AG04450 (cell line): ENCODE data around the gene DLG5. TPM values are rescaled to one million over a fixed set of nuclear protein-coding genes. Genes with fewer than 3 reads are reported as not detected.
A peak's percentile ranks its signal among the peaks of the same experiment; 100 is the strongest.

Experiments used
- CTCF ChIA-PET: fragments of 300-600, 350-600 bp; formaldehyde crosslinking; extraction: SDS; loops from one replicate; lab custom pipeline; 2022; ENCODE audit warnings: antibody characterized with exemption, inconsistent platforms; lab: Charles Lee
- POLR2A ChIA-PET: fragments of 350-600 bp; formaldehyde crosslinking; extraction: SDS; loops from one replicate; lab custom pipeline; 2021; ENCODE audit warnings: antibody characterized with exemption, inconsistent platforms; lab: Yijun Ruan, JAX
- DNase-seq: peaks from one replicate; pipeline ENCODE4 v3.0.0-alpha.2; 2011; ENCODE audit warnings: low read depth, low spot score
- H3K27ac ChIP-seq: one replicate; pipeline ENCODE4 v1.5.1; 2012; ENCODE audit warnings: low read depth, low read length, control low read depth
- H3K27me3 ChIP-seq: one replicate; pipeline ENCODE4 v1.6.0; 2012; ENCODE audit warnings: low read length; ENCODE audit not compliant: control insufficient read depth, insufficient read depth
- H3K4me3 ChIP-seq: 2 replicates; pipeline ENCODE4 v1.5.1; 2011; ENCODE audit warnings: mild to moderate bottlenecking, low read depth, low read length, control low read depth
- H3K9me3 ChIP-seq: 2 replicates; pipeline ENCODE4 v1.5.1; 2012; ENCODE audit warnings: low read length; ENCODE audit not compliant: control insufficient read depth, insufficient read depth
- polyA plus RNA-seq: library from polyadenylated mRNA; depleted of rRNA; stranded (reverse); fragments of >200 nt; gene quantifications from 2 replicates; pipeline ENCODE4 v1.2.3, GENCODE V29; 2011
- TF ChIP-seq, protein P1 (sequence below): IDR thresholded peaks from 2 replicates; pipeline ENCODE4 v1.5.1; 2011; ENCODE audit warnings: low read depth, low read length, control low read depth, inconsistent platforms

The DLG5 gene
- polyA plus RNA-seq, 1 experiment: 16.3 TPM

DNA sequence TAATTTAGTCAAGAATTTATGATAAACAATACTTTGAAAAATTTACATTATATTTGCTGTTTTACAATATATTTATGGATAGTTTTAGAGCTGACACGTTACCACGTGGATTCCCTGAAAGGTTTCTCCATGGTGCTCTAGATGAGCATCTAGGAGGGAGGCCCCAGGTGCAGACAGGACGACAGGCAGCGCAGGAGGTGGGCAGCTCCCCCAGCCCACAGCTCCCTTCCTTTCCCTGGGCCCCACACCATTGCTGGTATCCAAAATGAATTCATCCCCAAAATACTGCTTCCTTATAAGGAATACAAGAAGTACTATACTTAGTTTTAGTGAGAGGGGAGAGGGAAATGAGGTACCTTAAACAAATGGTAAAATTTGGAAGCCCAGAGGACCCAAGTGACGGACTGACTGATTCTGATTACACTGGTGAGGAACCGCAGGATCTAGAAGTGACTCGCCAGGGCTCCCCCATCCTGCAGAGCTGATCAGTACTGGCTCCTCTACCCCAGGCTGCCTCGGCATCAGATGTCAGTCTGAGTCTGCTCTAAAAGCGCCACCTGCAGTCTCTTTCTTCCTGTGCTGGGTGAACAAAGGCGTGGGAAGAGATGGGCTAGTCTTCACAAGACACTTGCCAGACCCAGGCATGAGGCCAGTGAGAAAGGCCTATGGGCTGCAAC lies 89.2 kb downstream of the DLG5 start:
- Histone ChIP-seq H3K27ac (peak overlapping the region; percentile 11), H3K4me3 (no peak overlapping the region), H3K9me3 (no peaks in the 10 kb centered on the region; the same call in 1 of the 2 replicates), H3K27me3 (no peaks in the 10 kb centered on the region)
- TF ChIP-seq, protein P1, sequence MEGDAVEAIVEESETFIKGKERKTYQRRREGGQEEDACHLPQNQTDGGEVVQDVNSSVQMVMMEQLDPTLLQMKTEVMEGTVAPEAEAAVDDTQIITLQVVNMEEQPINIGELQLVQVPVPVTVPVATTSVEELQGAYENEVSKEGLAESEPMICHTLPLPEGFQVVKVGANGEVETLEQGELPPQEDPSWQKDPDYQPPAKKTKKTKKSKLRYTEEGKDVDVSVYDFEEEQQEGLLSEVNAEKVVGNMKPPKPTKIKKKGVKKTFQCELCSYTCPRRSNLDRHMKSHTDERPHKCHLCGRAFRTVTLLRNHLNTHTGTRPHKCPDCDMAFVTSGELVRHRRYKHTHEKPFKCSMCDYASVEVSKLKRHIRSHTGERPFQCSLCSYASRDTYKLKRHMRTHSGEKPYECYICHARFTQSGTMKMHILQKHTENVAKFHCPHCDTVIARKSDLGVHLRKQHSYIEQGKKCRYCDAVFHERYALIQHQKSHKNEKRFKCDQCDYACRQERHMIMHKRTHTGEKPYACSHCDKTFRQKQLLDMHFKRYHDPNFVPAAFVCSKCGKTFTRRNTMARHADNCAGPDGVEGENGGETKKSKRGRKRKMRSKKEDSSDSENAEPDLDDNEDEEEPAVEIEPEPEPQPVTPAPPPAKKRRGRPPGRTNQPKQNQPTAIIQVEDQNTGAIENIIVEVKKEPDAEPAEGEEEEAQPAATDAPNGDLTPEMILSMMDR: peak; percentile 41
- POLR2A ChIA-PET: no interaction called here
- peak; percentile 41 for DNase-seq
- CTCF ChIA-PET: interaction anchor here (0.6 to 1.6 kb wide), 4 partner anchors 10 to 82 kb away, joined by 5 to 7 read pairs (median 6); no protein-coding TSS in a partner anchor

DNA sequence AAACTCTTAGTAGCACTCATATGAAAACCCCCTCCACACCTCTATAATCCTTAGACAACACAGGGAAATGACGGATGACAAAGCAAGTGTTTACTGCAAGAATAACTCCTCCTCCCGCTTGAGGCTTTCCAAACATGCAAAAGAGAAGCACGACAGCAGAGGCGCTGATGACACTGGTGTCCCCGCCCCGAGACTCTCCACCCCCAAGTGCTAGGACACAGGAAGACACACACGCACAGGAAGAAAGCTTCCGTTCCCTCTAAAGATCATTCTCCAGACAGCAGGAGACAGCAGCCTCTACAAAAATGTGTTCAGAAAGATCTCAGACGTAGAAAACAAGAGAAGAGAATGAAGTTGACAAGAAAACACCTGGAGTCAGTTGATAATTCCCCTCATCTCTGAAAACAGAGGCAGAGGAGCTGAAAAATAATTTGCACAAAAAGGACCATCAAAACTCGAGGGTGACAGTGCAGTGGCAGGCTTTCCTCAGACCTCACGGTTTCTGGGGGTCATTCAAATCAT lies 90.2 kb downstream of the DLG5 start:
- ChIA-PET CTCF (interaction anchor here (0.6 to 1.6 kb wide), 3 partner anchors 11 to 15 kb away, joined by 5 to 7 read pairs (median 6); no protein-coding TSS in a partner anchor), POLR2A (no interaction called here)
- DNase-seq: no peak

DNA sequence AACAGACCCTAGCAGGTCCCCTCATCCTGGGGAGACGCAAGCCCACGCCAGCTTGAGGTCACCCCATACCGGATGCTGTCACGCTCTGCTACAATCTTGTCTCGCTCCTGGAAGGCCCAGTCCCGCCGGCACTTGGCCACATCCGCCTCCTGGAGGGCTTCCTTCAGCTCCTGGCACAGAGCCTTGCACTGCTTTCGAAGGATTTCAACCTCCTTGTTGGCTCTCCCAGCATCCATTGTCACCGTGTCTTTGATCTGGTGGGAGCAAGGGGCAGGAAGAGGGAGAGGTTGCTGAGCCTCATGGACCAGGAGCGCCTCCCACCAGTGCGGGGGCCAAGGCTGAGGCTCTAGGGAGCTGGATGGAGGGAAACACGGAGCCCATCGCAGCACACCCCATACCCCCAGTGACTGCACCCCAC lies 90.9 kb downstream of the DLG5 start:
- Histone ChIP-seq H3K27ac (no peak overlapping the region), H3K4me3 (no peak overlapping the region), H3K9me3 (no peaks in the 10 kb centered on the region; the same call in 1 of the 2 replicates), H3K27me3 (no peaks in the 10 kb centered on the region)
- ChIA-PET POLR2A (no interaction called here), CTCF (no interaction called here)
- TF ChIP-seq, protein P1: no peak
- no peak for DNase-seq

More for the DNA sequence above, 90.2 kb downstream of the DLG5 start:
- TF ChIP-seq, protein P1: no peak
- Histone ChIP-seq H3K9me3 (no peaks in the 10 kb centered on the region; the same call in 1 of the 2 replicates), H3K27ac (no peak overlapping the region), H3K27me3 (no peaks in the 10 kb centered on the region), H3K4me3 (no peak overlapping the region)

DNA sequence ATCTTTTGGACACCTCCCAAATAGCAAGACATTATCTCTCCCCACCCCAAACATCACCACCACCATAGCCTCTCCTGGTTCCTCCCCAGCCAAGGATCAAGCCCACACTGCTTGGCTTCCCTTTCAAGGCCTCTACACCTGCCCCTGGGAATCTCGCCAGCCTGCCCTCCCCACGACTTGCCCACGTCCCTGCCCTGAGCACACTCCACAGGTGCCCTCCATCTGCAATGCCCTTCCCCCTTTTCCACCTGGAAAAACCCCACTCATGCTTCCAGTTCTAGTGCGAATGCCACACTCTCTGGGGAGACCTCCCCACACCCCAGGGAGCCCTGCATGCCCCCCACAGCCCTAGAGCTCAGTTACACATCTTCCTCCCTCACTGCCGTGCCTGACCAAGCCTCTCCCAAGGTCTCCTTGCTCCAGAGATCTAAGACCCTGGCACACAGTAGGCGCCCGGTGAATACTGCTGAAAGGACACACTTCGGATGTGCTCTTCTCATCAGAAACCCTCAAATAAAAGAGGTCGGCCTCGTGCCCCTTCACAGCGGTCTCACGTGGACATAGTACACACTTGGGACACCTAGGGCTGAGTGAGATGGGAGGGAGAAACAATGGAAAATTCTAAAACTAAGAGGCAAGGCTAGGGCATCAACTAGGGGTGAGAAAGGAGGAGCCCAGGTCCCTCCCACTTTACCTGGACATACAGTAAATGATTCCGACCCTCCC lies 91.4 kb downstream of the DLG5 start:
- Histone ChIP-seq H3K9me3 (no peaks in the 10 kb centered on the region; the same call in 1 of the 2 replicates), H3K27ac (peak overlapping the region; percentile 3), H3K27me3 (no peaks in the 10 kb centered on the region), H3K4me3 (no peak overlapping the region)
- TF ChIP-seq, protein P1: no peak
- no peak for DNase-seq
- POLR2A ChIA-PET: no interaction called here
- CTCF ChIA-PET: no interaction called here
